Activated T-cell treated with anti-CD3 and anti-CD28 coated beads, Interleukin-2, amount 50 U/mL, for 4 hours (primary cell): ENCODE results near the gene SPINK4. TPM values are rescaled to one million over a fixed set of nuclear protein-coding genes. Genes with fewer than 3 reads are reported as not detected.

ENCODE experiments used
- ATAC-seq, 2 donors: fragments of 200-7000 bp; cut with Tn5 transposase; one replicate each; pipeline ENCODE4 v1.10.0; 2021
- DNase-seq: peaks from one replicate; pipeline ENCODE4 v3.0.0-alpha.2; 2020
- H3K27me3 Mint-ChIP-seq: one replicate; pipeline ENCODE4 v1.8.0; 2021; ENCODE audit warnings: low read depth, mixed read lengths
- H3K36me3 Mint-ChIP-seq: one replicate; pipeline ENCODE4 v1.8.0; 2022; ENCODE audit warnings: mixed read lengths; ENCODE audit not compliant: insufficient read depth
- H3K4me1 Mint-ChIP-seq: one replicate; pipeline ENCODE4 v1.8.0; 2021; ENCODE audit warnings: low read depth, mixed read lengths
- H3K4me3 Mint-ChIP-seq: one replicate; pipeline ENCODE4 v1.8.0; 2021; ENCODE audit warnings: mild to moderate bottlenecking, moderate library complexity, mixed read lengths
- H3K9me3 Mint-ChIP-seq: one replicate; pipeline ENCODE4 v1.8.0; 2021; ENCODE audit warnings: mixed read lengths
- total RNA-seq, 3 donors: library from RNA; stranded (reverse); gene quantifications; one replicate each; pipeline ENCODE4 v1.2.1, GENCODE V29; 2021

Gene SPINK4
- total RNA-seq, 3 donors from 2014 or later = not detected

- no peak overlapping the region for H3K4me3 Mint-ChIP-seq
- no peaks in the 10 kb centered on the region for H3K36me3 Mint-ChIP-seq
- peaks cover 1% of the 10 kb centered on the region for H3K4me1 Mint-ChIP-seq
- no peaks in the 10 kb centered on the region for H3K9me3 Mint-ChIP-seq
- ATAC-seq (no peak), DNase-seq (no peak)
- no peaks in the 10 kb centered on the region for H3K27me3 Mint-ChIP-seq
Observed at GRCh38 chr9:33241298-33241697, 1.3 kb downstream of the SPINK4 start.

- peaks cover 1% of the 10 kb centered on the region for H3K4me1 Mint-ChIP-seq
- ATAC-seq = no peak
Observed at GRCh38 chr9:33242609-33243134, 2.7 kb downstream of the SPINK4 start.

GRCh38 chr9:33244137-33244784 lies 4.3 kb downstream of the SPINK4 start:
- no peak overlapping the region for H3K4me3 Mint-ChIP-seq
- DNase-seq (no peak), ATAC-seq (no peak)
- peaks cover 16% of the 10 kb centered on the region for H3K36me3 Mint-ChIP-seq
- peaks cover 1% of the 10 kb centered on the region for H3K4me1 Mint-ChIP-seq
- H3K9me3 Mint-ChIP-seq = no peaks in the 10 kb centered on the region
- H3K27me3 Mint-ChIP-seq = no peaks in the 10 kb centered on the region

More at GRCh38 chr9:33242609-33243134, 2.7 kb downstream of the SPINK4 start:
- Mint-ChIP-seq H3K27me3 (no peaks in the 10 kb centered on the region), H3K36me3 (peaks cover 8% of the 10 kb centered on the region), H3K9me3 (no peaks in the 10 kb centered on the region), H3K4me3 (no peak overlapping the region)
- DNase-seq = no peak

GRCh38 chr9:33245341-33245740 lies 5.4 kb downstream of the SPINK4 start:
- Mint-ChIP-seq H3K4me1 (no peaks in the 10 kb centered on the region), H3K9me3 (no peaks in the 10 kb centered on the region), H3K36me3 (peaks cover 16% of the 10 kb centered on the region), H3K4me3 (no peak overlapping the region), H3K27me3 (no peaks in the 10 kb centered on the region)
- no peak for ATAC-seq
- no peak for DNase-seq

GRCh38 chr9:33246269-33246860 lies 6.4 kb downstream of the SPINK4 start:
- Mint-ChIP-seq H3K9me3 (no peaks in the 10 kb centered on the region), H3K36me3 (peaks cover 19% of the 10 kb centered on the region), H3K27me3 (no peaks in the 10 kb centered on the region), H3K4me1 (no peaks in the 10 kb centered on the region), H3K4me3 (no peak overlapping the region)
- no peak for DNase-seq
- ATAC-seq = no peak

- ATAC-seq = no peak
- H3K27me3 Mint-ChIP-seq = no peaks in the 10 kb centered on the region
- H3K36me3 Mint-ChIP-seq = peaks cover 28% of the 10 kb centered on the region
- no peak overlapping the region for H3K4me3 Mint-ChIP-seq
- H3K4me1 Mint-ChIP-seq = no peaks in the 10 kb centered on the region
- H3K9me3 Mint-ChIP-seq = no peaks in the 10 kb centered on the region
- DNase-seq = no peak
Observed at GRCh38 chr9:33248606-33249005, 8.6 kb downstream of the SPINK4 start.

- Mint-ChIP-seq H3K36me3 (peaks cover 29% of the 10 kb centered on the region), H3K4me3 (no peak overlapping the region), H3K4me1 (no peaks in the 10 kb centered on the region), H3K27me3 (no peaks in the 10 kb centered on the region), H3K9me3 (no peaks in the 10 kb centered on the region)
- ATAC-seq (no peak), DNase-seq (no peak)
Observed at GRCh38 chr9:33249087-33249658, 9.2 kb downstream of the SPINK4 start.

GRCh38 chr9:33249983-33250382 lies 10.0 kb downstream of the SPINK4 start:
- Mint-ChIP-seq H3K36me3 (peaks cover 37% of the 10 kb centered on the region), H3K27me3 (no peaks in the 10 kb centered on the region), H3K4me1 (no peaks in the 10 kb centered on the region), H3K9me3 (no peaks in the 10 kb centered on the region), H3K4me3 (no peak overlapping the region)
- ATAC-seq = no peak
- no peak for DNase-seq

- Mint-ChIP-seq H3K9me3 (no peaks in the 10 kb centered on the region), H3K36me3 (peaks cover 41% of the 10 kb centered on the region), H3K4me3 (no peak overlapping the region), H3K4me1 (no peaks in the 10 kb centered on the region), H3K27me3 (no peaks in the 10 kb centered on the region)
- no peak for ATAC-seq
- DNase-seq = no peak
Observed at GRCh38 chr9:33250458-33250995, 10.6 kb downstream of the SPINK4 start.

- Mint-ChIP-seq H3K27me3 (no peaks in the 10 kb centered on the region), H3K36me3 (peaks cover 43% of the 10 kb centered on the region), H3K4me1 (no peaks in the 10 kb centered on the region), H3K4me3 (no peak overlapping the region), H3K9me3 (no peaks in the 10 kb centered on the region)
- no peak for ATAC-seq
- DNase-seq = no peak
Observed at GRCh38 chr9:33254211-33254610, 14.2 kb downstream of the SPINK4 start.

- Mint-ChIP-seq H3K27me3 (no peaks in the 10 kb centered on the region), H3K9me3 (no peaks in the 10 kb centered on the region), H3K36me3 (peaks cover 48% of the 10 kb centered on the region), H3K4me1 (no peaks in the 10 kb centered on the region), H3K4me3 (no peak overlapping the region)
- DNase-seq = no peak
- no peak for ATAC-seq
Observed at GRCh38 chr9:33255014-33255413, 15.0 kb downstream of the SPINK4 start.

GRCh38 chr9:33255471-33255870 lies 15.5 kb downstream of the SPINK4 start:
- H3K27me3 Mint-ChIP-seq = no peaks in the 10 kb centered on the region
- peaks cover 51% of the 10 kb centered on the region for H3K36me3 Mint-ChIP-seq
- H3K4me1 Mint-ChIP-seq = no peaks in the 10 kb centered on the region
- DNase-seq (no peak), ATAC-seq (no peak)
- no peak overlapping the region for H3K4me3 Mint-ChIP-seq
- H3K9me3 Mint-ChIP-seq = no peaks in the 10 kb centered on the region

- ATAC-seq (no peak), DNase-seq (no peak)
- Mint-ChIP-seq H3K27me3 (no peaks in the 10 kb centered on the region), H3K4me1 (no peaks in the 10 kb centered on the region), H3K36me3 (peaks cover 57% of the 10 kb centered on the region), H3K4me3 (no peak overlapping the region), H3K9me3 (no peaks in the 10 kb centered on the region)
Observed at GRCh38 chr9:33256236-33256635, 16.3 kb downstream of the SPINK4 start.

- no peaks in the 10 kb centered on the region for H3K27me3 Mint-ChIP-seq
- peaks cover 2% of the 10 kb centered on the region for H3K4me1 Mint-ChIP-seq
- H3K9me3 Mint-ChIP-seq = no peaks in the 10 kb centered on the region
- ATAC-seq (no peak), DNase-seq (no peak)
- no peak overlapping the region for H3K4me3 Mint-ChIP-seq
- H3K36me3 Mint-ChIP-seq = peaks cover 62% of the 10 kb centered on the region
Observed at GRCh38 chr9:33257276-33257675, 17.3 kb downstream of the SPINK4 start.

- DNase-seq (no peak), ATAC-seq (no peak)
- no peak overlapping the region for H3K4me3 Mint-ChIP-seq
- peaks cover 49% of the 10 kb centered on the region for H3K36me3 Mint-ChIP-seq
- no peaks in the 10 kb centered on the region for H3K9me3 Mint-ChIP-seq
- H3K4me1 Mint-ChIP-seq = peaks cover 17% of the 10 kb centered on the region
- H3K27me3 Mint-ChIP-seq = no peaks in the 10 kb centered on the region
Observed at GRCh38 chr9:33260372-33260771, 20.4 kb downstream of the SPINK4 start.
